AG09309 (cell line): ENCODE results near the gene WRAP73.

Experiments used
- DNase-seq: peaks from one replicate; pipeline ENCODE4 v3.0.0-alpha.2; 2010; ENCODE audit warnings: low read depth
- H3K4me3 ChIP-seq: 2 replicates; pipeline ENCODE4 v1.5.1; 2011; ENCODE audit warnings: mild to moderate bottlenecking, low read depth, low read length, moderate library complexity; ENCODE audit not compliant: control insufficient read depth
- TF ChIP-seq, protein P1 (sequence below): IDR thresholded peaks from 2 replicates; pipeline ENCODE4 v1.5.1; 2011; ENCODE audit warnings: mild to moderate bottlenecking, low read depth, low read length, inconsistent platforms; ENCODE audit not compliant: insufficient read depth, control insufficient read depth; ENCODE audit errors: missing control alignments

WRAP73 gene

DNA sequence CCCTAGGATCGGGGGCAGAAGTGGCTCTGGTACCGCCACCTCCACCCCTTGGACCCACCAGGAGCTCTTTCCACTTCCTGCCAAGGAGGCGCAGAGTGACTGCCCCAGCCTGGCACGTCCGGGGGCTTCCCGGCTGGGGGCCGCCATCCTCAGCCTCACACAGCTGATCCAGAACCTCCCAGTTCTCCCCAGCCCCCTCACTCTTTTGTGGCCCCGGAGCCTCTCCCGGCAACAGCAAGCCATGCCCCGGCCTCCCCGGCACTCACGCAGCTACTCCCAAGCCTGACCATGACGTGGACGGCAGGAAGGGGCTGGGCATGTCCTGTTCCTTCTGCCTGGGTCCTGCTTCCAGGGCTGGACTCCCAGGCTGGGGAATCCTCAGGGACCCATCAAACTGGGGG, 19.5 kb upstream of the WRAP73 start:
- H3K4me3 ChIP-seq: no peak overlapping the region
- TF ChIP-seq, protein P1, sequence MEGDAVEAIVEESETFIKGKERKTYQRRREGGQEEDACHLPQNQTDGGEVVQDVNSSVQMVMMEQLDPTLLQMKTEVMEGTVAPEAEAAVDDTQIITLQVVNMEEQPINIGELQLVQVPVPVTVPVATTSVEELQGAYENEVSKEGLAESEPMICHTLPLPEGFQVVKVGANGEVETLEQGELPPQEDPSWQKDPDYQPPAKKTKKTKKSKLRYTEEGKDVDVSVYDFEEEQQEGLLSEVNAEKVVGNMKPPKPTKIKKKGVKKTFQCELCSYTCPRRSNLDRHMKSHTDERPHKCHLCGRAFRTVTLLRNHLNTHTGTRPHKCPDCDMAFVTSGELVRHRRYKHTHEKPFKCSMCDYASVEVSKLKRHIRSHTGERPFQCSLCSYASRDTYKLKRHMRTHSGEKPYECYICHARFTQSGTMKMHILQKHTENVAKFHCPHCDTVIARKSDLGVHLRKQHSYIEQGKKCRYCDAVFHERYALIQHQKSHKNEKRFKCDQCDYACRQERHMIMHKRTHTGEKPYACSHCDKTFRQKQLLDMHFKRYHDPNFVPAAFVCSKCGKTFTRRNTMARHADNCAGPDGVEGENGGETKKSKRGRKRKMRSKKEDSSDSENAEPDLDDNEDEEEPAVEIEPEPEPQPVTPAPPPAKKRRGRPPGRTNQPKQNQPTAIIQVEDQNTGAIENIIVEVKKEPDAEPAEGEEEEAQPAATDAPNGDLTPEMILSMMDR: no peak
- DNase-seq: no peak

DNA sequence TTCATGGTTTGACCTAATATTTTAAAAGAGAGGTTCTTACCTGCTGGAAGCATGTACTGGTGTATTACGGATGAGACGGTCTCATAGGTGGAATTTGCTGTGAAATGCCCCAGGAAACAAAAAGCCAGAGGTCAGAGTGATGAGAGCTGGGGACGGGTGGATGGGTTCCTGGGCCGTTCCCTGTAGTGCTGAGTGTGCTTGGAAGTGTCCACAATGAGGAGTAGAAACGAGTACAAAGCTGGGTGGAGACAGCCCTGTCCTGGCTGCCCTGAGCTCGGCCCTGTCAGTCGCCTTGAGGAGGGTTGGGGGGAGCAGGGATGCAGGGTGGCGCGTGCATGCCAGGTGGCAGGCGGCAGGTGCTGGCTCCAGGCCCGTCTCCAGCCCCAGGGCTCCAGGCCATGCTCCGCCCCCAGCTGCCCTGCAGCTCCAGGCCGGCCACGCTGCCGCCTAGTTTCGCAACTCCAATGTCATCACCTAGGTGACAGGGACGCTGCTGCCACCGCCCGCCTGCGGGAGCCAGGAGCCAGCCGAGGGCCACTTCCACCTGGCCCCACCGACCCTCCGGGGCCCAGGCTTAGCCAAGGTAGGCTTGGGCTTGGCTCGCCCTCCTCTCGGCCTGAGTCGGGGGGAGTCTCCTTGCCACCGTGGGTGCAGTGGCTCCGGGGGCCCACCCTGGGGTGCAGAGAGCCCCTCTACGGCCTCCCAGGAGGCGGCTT, 18.8 kb upstream of the WRAP73 start:
- no peak for DNase-seq

DNA sequence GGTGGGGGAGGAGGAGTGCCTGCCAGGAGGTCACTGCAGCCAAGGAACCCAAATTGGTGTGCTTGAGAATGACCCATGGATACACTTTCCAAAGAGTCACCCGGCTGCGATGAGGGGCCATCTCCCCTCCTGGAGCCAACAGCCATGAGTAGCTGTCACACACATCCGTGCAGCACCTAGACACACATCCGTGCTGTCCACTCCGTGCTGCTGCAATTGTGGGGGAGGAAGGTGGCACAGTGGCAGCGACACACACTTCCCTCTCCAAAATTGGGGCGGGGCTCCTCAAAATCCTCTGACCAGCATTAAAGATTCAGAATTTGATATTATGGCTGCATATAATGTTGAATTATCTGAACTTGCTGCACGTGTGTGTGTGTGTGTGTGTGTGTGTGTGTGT, 18.2 kb upstream of the WRAP73 start:
- H3K4me3 ChIP-seq: no peak overlapping the region
- no peak for DNase-seq
- TF ChIP-seq, protein P1: no peak

More for the DNA sequence above, 18.8 kb upstream of the WRAP73 start:
- TF ChIP-seq, protein P1: no peak
- H3K4me3 ChIP-seq: no peak overlapping the region

DNA sequence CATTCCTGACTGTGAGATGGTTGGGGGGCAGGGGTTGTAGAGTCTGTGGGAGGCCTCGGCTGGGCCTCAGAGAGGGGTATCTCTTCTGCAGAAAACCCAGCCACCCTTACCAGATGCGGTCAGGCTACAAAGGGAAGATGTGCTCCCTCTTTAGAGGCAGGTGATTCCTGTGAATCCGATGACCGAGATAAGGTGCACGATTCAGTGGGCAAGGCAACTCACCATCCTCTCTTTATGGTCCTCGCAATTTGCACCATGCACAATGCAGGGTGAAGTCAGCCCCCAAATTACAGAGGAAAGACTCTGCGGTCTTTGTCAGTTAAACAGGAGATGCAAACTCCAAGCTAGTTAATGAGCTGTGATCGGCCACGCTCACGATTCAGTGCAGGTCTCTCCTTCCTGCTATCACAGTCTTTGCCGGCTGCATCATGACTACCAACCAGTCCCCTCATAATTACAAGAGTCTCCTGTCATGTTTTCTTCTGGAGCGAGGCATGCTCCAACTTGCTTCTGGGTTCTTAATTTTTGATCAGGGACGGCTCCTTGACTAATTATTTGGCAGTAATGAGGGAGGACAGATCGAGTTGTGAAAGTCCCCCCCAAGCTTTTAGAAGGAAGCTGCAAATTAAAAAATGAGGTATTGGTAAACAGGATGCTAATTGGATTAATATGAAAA, 14.9 kb upstream of the WRAP73 start:
- TF ChIP-seq, protein P1: no peak
- DNase-seq: no peak
- no peak overlapping the region for H3K4me3 ChIP-seq

DNA sequence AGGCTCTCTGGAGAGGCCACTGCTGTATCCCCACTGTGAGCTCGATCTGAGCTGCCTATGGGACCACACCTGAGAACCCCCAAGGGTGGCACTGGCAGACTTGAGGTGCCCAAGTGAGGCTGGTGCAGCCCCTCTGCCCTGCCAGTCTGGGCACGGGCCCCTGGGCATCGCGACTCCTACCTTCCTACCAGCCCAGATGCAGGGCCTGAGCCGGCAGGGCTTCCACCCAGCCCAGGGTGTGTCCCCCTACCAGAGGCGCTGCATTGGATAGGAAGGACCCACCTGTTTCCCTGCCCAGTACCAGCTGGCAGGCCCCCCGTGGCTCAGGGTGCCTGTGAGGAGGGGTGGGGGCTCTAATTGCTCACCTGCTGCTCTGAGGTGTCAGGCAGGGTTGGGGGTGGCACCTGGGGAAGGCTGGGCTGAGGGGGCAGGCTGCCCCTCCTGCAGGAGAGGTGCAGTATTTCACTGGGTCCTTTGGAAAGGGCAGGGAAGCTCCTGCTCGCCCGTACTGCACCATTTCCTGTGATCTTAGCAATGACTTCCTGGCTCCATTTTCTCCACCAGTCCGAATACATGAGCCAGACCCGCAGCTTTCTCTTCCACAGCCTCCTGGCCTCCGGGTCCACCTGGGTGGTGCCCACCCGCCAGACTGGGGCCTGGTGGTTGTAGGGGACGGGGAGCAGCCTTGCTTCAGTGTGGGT, 14.2 kb upstream of the WRAP73 start:
- DNase-seq: no peak
- TF ChIP-seq, protein P1: no peak
- no peak overlapping the region for H3K4me3 ChIP-seq

DNA sequence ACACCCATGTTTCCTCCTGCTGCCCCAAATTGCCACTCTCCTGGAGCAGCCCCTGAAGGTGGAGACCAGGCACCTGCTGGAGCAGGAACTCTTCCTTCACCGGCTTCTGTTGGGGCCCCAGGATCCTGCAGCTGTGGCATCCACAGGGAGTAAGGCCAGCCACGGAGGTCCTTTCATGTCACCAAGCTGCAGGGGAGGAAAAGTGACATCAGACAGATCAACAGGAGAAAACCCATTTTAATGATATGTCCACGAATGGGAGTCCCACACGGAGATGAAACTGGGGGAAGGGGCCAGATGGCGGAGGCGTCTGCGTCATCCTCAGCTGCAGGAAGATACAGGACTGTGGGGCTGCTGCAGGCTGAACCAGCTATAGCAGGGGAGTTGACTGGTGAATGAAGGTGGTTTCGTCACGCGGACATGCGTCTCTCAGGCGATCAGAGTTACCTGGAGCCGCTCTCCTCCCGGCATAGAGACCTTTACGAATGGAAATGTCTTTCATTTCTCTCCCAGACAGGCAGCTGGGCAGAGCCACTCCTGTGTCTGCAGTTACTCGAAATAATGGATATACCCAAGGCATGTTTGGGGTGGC, 12.3 kb upstream of the WRAP73 start:
- no peak for DNase-seq
- TF ChIP-seq, protein P1: no peak
- H3K4me3 ChIP-seq: no peak overlapping the region
